Measurements from ENCODE around the gene SULT1A1. TPM values are rescaled to one million over a fixed set of nuclear protein-coding genes. Genes with fewer than 3 reads are reported as not detected.

SULT1A1 gene
- total RNA-seq (2022; extraction: Qiagen RNA extraction), result 5.1 to 6.0 TPM (median 5.4 TPM) in 5 replicates

GRCh38 chr16:28609631-28610594 is at the start of gene SULT1A1:
SULT1A1 (minus strand) TSS chr16:28610044; CDS start chr16:28608855, 1,189 bp downstream.

GRCh38 chr16:28637765-28638164 is 27.9 kb upstream of the SULT1A1 start, which contains the start of gene NPIPB8:
NPIPB8 (plus strand) TSS chr16:28638065; CDS start chr16:28638361, 296 bp downstream.

GRCh38 chr16:28596840-28597691 is 12.8 kb downstream of the SULT1A1 start, which contains the start of gene SULT1A2:
SULT1A2 (minus strand) TSS chr16:28597050; CDS start chr16:28595930, 1,120 bp downstream.

Other genes with a start within 250 kb of the SULT1A1 start
- 1.5 to 2.3 TPM (median 1.6 TPM) in 5 replicates for gene NPIPB6, start 246.5 kb downstream of the SULT1A1 start, total RNA-seq (2022; extraction: Qiagen RNA extraction)
- gene EIF3CL, start 206.2 kb downstream of the SULT1A1 start, total RNA-seq (2022; extraction: Qiagen RNA extraction), result 69.7 to 108 TPM (median 77.8 TPM) in 5 replicates
- gene NPIPB7, start 137.7 kb downstream of the SULT1A1 start, total RNA-seq (2022; extraction: Qiagen RNA extraction), result 0.11 to 0.38 TPM (median 0.22 TPM) in 3 of 5 replicates, not detected in the others
- gene CLN3, start 118.0 kb downstream of the SULT1A1 start, total RNA-seq (2022; extraction: Qiagen RNA extraction), result 19.7 to 44.0 TPM (median 35.6 TPM) in 5 replicates
- 0.06 to 0.08 TPM (median 0.06 TPM) in 4 of 5 replicates, not detected in the other for gene APOBR, start 115.4 kb downstream of the SULT1A1 start, total RNA-seq (2022; extraction: Qiagen RNA extraction)
- gene IL27, start 103.2 kb downstream of the SULT1A1 start, total RNA-seq (2022; extraction: Qiagen RNA extraction), result not detected in 5 replicates
- 10.5 to 19.3 TPM (median 15.5 TPM) in 5 replicates for gene NUPR1, start 71.1 kb downstream of the SULT1A1 start, total RNA-seq (2022; extraction: Qiagen RNA extraction)
- 21.1 to 27.1 TPM (median 24.0 TPM) in 5 replicates for gene SGF29, start 56.1 kb downstream of the SULT1A1 start, total RNA-seq (2022; extraction: Qiagen RNA extraction)
- 0.05 to 0.15 TPM (median 0.09 TPM) in 3 of 5 replicates, not detected in the others for gene SULT1A2, start 13.0 kb downstream of the SULT1A1 start, total RNA-seq (2022; extraction: Qiagen RNA extraction)
- 0.25 to 0.66 TPM (median 0.35 TPM) in 4 of 5 replicates, not detected in the other for gene NPIPB8, start 28.0 kb upstream of the SULT1A1 start, total RNA-seq (2022; extraction: Qiagen RNA extraction)
- gene EIF3C, start 101.4 kb upstream of the SULT1A1 start, total RNA-seq (2022; extraction: Qiagen RNA extraction), result 198 to 442 TPM (median 410 TPM) in 5 replicates
- 1.1 to 2.2 TPM (median 1.6 TPM) in 5 replicates for gene NPIPB9, start 141.7 kb upstream of the SULT1A1 start, total RNA-seq (2022; extraction: Qiagen RNA extraction)
- 75.0 to 136 TPM (median 128 TPM) in 5 replicates for gene ATXN2L, start 213.0 kb upstream of the SULT1A1 start, total RNA-seq (2022; extraction: Qiagen RNA extraction)
- 215 to 304 TPM (median 279 TPM) in 5 replicates for gene TUFM, start 236.3 kb upstream of the SULT1A1 start, total RNA-seq (2022; extraction: Qiagen RNA extraction)